ENCODE data around the gene CCDC88C. TPM values are rescaled to one million over a fixed set of nuclear protein-coding genes. Genes with fewer than 3 reads are reported as not detected.
"Not testable (repeated sequence)": the region's sequence is repeated elsewhere in the genome, so short reads cannot be mapped to it uniquely, and the experiment has no call there.

The CCDC88C gene
- total RNA-seq, 1 donor from 2014 or later = 68.0 TPM

- Mint-ChIP-seq H3K36me3 (ENCODE audit: unreplicated experiment) (no peaks in the 10 kb centered on the region), H3K27me3 (ENCODE audit: unreplicated experiment) (peaks cover 11% of the 10 kb centered on the region), H3K4me3 (ENCODE audit: unreplicated experiment) (peak overlapping the region; percentile 71), H3K4me1 (ENCODE audit: low read depth, unreplicated experiment) (peaks cover 42% of the 10 kb centered on the region), H3K9me3 (ENCODE audit: unreplicated experiment) (peaks cover 12% of the 10 kb centered on the region), H3K27ac (ENCODE audit: unreplicated experiment) (no peak overlapping the region)
- DNase-seq = no peak
- no peak for TF ChIP-seq CTCF (IDR thresholded peaks at IDR 0.05; ENCODE audit: partially characterized antibody, unreplicated experiment)
Measured at GRCh38 chr14:91413547-91414474, 3.8 kb downstream of the CCDC88C start.

DNA sequence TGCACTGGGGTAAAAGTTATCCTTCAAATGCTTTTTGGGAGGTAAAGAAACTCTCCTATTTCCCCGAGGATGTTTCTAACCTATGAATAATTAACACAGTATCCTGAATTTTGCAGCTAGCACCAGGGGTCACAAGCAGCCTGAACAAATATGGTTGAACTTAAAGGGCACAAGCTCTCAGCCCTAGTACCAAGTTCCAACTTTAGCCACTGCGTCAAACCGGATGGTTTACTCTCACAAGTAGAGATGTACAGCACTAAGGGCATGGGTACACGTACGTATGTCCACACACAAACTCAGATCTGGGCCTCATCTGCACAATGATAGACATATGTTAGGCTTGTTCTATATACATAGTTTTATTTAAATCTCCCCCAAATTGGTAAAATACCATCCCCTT, 4.7 kb downstream of the CCDC88C start:
- Mint-ChIP-seq H3K9me3 (ENCODE audit: unreplicated experiment) (peaks cover 12% of the 10 kb centered on the region), H3K27ac (ENCODE audit: unreplicated experiment) (peak overlapping the region; percentile 28), H3K36me3 (ENCODE audit: unreplicated experiment) (no peaks in the 10 kb centered on the region), H3K4me1 (ENCODE audit: low read depth, unreplicated experiment) (peaks cover 50% of the 10 kb centered on the region), H3K4me3 (ENCODE audit: unreplicated experiment) (peak overlapping the region; percentile 14), H3K27me3 (ENCODE audit: unreplicated experiment) (peaks cover 11% of the 10 kb centered on the region)
- DNase-seq = no peak
- TF ChIP-seq CTCF (IDR thresholded peaks at IDR 0.05; ENCODE audit: partially characterized antibody, unreplicated experiment) = no peak

DNA sequence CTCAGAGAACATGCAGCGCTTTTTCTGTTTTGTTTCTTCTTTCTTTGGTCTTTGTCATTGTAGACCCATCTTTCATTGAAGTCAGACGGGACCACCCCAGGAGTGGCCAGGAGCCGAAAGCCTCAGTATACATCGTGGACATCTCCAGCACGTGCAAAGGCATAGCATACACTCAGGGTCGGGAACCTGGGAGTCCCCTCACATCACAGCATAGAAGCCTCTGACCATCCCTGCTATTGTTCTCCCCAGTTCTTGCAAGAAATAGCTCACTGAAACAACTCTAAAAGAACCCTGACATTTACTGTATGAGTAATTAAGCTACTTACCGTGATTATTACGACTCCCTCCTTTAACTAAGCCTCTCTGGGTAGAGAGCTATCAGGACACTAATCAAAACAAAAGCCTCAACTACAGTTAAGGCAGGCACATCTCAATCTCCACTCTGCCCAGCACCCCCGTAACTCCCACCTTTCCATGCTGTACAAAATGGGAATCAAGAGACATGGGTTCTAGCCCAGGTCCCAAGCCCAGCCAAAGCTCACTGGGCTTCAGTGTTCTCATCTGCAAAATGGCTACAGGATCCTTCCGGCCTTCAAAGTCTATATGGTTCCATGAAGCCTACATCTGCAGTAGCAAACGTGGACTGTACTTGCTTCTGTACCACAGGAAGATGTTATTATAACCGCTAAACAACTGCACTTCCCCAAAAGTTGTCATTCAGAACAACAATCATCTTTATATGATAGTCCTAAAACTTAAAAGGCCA, 6.7 kb downstream of the CCDC88C start:
- H3K36me3 Mint-ChIP-seq (ENCODE audit: unreplicated experiment) = peaks cover 8% of the 10 kb centered on the region
- H3K27me3 Mint-ChIP-seq (ENCODE audit: unreplicated experiment) = peaks cover 6% of the 10 kb centered on the region
- peak overlapping the region; percentile 40 for H3K4me3 Mint-ChIP-seq (ENCODE audit: unreplicated experiment)
- TF ChIP-seq CTCF (IDR thresholded peaks at IDR 0.05; ENCODE audit: partially characterized antibody, unreplicated experiment) = no peak
- DNase-seq = no peak
- peak overlapping the region; percentile 70 for H3K27ac Mint-ChIP-seq (ENCODE audit: unreplicated experiment)
- H3K4me1 Mint-ChIP-seq (ENCODE audit: low read depth, unreplicated experiment) = peaks cover 59% of the 10 kb centered on the region
- H3K9me3 Mint-ChIP-seq (ENCODE audit: unreplicated experiment) = peaks cover 7% of the 10 kb centered on the region

DNA sequence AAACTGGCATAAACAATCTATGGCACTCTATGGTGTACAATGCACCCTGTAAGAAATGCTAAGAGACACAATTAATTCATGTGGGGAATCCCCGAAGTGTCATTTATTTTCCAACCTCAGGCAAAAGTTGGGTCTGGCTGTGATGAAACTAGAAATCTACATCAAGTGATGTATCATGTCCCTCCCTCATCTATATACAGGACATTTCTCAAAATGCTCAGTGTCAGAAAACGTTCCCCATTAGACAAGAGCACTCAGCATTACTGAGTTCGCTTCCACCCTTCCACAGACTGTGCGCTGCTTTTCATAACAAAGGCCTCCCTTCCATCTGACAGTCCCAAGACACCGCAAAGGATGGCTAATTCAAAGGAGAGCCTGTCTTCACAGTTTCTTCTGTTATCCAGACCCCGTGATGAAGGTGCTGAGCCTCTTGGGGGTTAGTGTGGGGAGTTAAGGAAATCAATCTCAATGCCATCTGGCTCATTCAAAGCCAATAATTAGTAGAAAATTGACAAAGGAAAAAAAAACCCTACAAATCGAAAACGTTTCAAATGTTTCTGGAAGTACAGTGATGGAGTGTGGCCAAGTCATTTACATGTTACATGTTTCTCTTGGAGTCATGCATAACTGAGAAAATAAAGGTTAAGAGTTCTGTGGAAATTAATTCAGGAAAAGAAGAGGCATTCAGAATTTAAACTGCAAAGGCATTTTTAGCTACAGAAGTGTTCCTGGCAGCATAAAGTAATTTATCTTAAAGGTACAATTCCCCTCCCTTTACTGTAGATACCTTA, 7.5 kb downstream of the CCDC88C start:
- peaks cover 7% of the 10 kb centered on the region for H3K9me3 Mint-ChIP-seq (ENCODE audit: unreplicated experiment)
- peaks cover 6% of the 10 kb centered on the region for H3K27me3 Mint-ChIP-seq (ENCODE audit: unreplicated experiment)
- H3K4me1 Mint-ChIP-seq (ENCODE audit: low read depth, unreplicated experiment) = peaks cover 58% of the 10 kb centered on the region
- H3K27ac Mint-ChIP-seq (ENCODE audit: unreplicated experiment) = peak overlapping the region; percentile 89
- TF ChIP-seq CTCF (IDR thresholded peaks at IDR 0.05; ENCODE audit: partially characterized antibody, unreplicated experiment) = no peak
- peak overlapping the region; percentile 51 for H3K4me3 Mint-ChIP-seq (ENCODE audit: unreplicated experiment)
- DNase-seq = no peak
- H3K36me3 Mint-ChIP-seq (ENCODE audit: unreplicated experiment) = peaks cover 8% of the 10 kb centered on the region

GRCh38 chr14:91409240-91409639, 8.4 kb downstream of the CCDC88C start:
- not testable (repeated sequence) for DNase-seq; H3K36me3 Mint-ChIP-seq (ENCODE audit: unreplicated experiment); H3K4me3 Mint-ChIP-seq (ENCODE audit: unreplicated experiment); H3K27ac Mint-ChIP-seq (ENCODE audit: unreplicated experiment); H3K27me3 Mint-ChIP-seq (ENCODE audit: unreplicated experiment); H3K9me3 Mint-ChIP-seq (ENCODE audit: unreplicated experiment)
- H3K4me1 Mint-ChIP-seq (ENCODE audit: low read depth, unreplicated experiment) = peaks cover 54% of the 10 kb centered on the region

All from glutamatergic neuron (in vitro differentiated cells).